Calu3 (cell line): ENCODE data around the gene OBP2B. TPM values are rescaled to one million over a fixed set of nuclear protein-coding genes. Genes with fewer than 3 reads are reported as not detected.

Source experiments
- BruUV-seq: library from RNA; stranded (reverse); fragments of 400-500 nt; replicated peaks from 2 replicates; lab custom pipeline; 2021; lab: Mats Ljungman, UMichigan
- CTCF ChIA-PET: fragments of 300-600 bp; sonication (Branson Sonifier 250); formaldehyde crosslinking; loops from one replicate; lab custom pipeline; 2022; ENCODE audit warnings: antibody characterized with exemption; lab: Charles Lee
- DNase-seq: peaks from one replicate; pipeline ENCODE4 v3.0.0; 2022
- H3K27ac Mint-ChIP-seq: one replicate; pipeline ENCODE4 v1.8.0; 2022; ENCODE audit warnings: mixed read lengths; ENCODE audit not compliant: unreplicated experiment
- H3K27me3 Mint-ChIP-seq: one replicate; pipeline ENCODE4 v1.8.0; 2022; ENCODE audit warnings: mixed read lengths; ENCODE audit not compliant: unreplicated experiment
- H3K36me3 Mint-ChIP-seq: one replicate; pipeline ENCODE4 v1.8.0; 2022; ENCODE audit warnings: mild to moderate bottlenecking, moderate library complexity, mixed read lengths; ENCODE audit not compliant: insufficient read depth, unreplicated experiment
- H3K4me1 Mint-ChIP-seq: one replicate; pipeline ENCODE4 v1.8.0; 2022; ENCODE audit warnings: mild to moderate bottlenecking, low read depth, mixed read lengths; ENCODE audit not compliant: unreplicated experiment
- H3K4me3 Mint-ChIP-seq: one replicate; pipeline ENCODE4 v1.8.0; 2022; ENCODE audit warnings: mild to moderate bottlenecking, low read depth, moderate library complexity, mixed read lengths; ENCODE audit not compliant: unreplicated experiment
- H3K9me3 Mint-ChIP-seq: one replicate; pipeline ENCODE4 v1.8.0; 2022; ENCODE audit warnings: low read depth, mixed read lengths; ENCODE audit not compliant: unreplicated experiment
- intact Hi-C: fragments of 100-400 bp; cut with micrococcal nuclease; formaldehyde crosslinking; loops from one replicate; pipeline ENCODE4 v1.10.0; 2022; ENCODE audit not compliant: unreplicated experiment
- total RNA-seq: library from RNA; stranded (reverse); gene quantifications from 2 replicates; pipeline ENCODE4 v1.2.3, GENCODE V29; 2022
- TF ChIP-seq, protein P1 (sequence below): fragments of 200-600 bp; IDR thresholded peaks from one replicate; pipeline ENCODE4 v1.8.0; 2022; ENCODE audit warnings: antibody characterized with exemption; ENCODE audit not compliant: unreplicated experiment

OBP2B gene
- total RNA-seq, 1 experiment from 2014 or later = not detected

DNA sequence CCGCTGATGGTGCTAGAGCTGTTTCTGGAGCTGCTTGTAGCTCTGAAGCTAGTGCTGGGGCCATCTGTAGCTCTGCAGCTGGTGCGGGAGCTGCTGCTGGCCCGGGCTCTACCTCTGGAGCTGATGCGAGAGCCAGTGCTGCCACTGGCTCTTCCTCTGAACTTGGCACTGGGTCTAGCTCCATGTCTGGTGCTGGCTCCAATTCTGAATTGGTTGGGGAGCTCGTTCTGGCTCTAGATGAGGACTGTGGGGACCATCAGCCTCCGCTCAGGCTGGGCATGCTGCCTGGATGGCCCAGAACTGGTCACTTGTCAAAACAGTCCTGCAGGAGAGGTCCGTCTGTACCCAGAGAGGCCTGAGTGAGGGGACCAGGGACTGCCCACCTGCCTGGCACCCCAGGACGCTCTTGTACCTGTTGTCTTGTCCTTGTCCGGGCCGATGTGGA, 21.5 kb downstream of the OBP2B start:
- CTCF ChIA-PET = interaction anchor here (1.0 to 3.8 kb wide), 5 partner anchors 52 to 147 kb away, joined by 3 to 46 read pairs (median 4); no protein-coding TSS in a partner anchor
- Mint-ChIP-seq H3K27me3 (peaks cover 46% of the 10 kb centered on the region), H3K27ac (no peak overlapping the region), H3K36me3 (no peaks in the 10 kb centered on the region), H3K9me3 (no peaks in the 10 kb centered on the region), H3K4me1 (no peaks in the 10 kb centered on the region), H3K4me3 (no peak overlapping the region)
- DNase-seq = no peak
- TF ChIP-seq, protein P1, sequence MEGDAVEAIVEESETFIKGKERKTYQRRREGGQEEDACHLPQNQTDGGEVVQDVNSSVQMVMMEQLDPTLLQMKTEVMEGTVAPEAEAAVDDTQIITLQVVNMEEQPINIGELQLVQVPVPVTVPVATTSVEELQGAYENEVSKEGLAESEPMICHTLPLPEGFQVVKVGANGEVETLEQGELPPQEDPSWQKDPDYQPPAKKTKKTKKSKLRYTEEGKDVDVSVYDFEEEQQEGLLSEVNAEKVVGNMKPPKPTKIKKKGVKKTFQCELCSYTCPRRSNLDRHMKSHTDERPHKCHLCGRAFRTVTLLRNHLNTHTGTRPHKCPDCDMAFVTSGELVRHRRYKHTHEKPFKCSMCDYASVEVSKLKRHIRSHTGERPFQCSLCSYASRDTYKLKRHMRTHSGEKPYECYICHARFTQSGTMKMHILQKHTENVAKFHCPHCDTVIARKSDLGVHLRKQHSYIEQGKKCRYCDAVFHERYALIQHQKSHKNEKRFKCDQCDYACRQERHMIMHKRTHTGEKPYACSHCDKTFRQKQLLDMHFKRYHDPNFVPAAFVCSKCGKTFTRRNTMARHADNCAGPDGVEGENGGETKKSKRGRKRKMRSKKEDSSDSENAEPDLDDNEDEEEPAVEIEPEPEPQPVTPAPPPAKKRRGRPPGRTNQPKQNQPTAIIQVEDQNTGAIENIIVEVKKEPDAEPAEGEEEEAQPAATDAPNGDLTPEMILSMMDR = no peak
- no TSS peak for BruUV-seq
- intact Hi-C loops = loop anchor here (2.0 to 5.0 kb wide), 4 partner anchors 51 to 300 kb away; partner anchors contain the start of gene ABO

DNA sequence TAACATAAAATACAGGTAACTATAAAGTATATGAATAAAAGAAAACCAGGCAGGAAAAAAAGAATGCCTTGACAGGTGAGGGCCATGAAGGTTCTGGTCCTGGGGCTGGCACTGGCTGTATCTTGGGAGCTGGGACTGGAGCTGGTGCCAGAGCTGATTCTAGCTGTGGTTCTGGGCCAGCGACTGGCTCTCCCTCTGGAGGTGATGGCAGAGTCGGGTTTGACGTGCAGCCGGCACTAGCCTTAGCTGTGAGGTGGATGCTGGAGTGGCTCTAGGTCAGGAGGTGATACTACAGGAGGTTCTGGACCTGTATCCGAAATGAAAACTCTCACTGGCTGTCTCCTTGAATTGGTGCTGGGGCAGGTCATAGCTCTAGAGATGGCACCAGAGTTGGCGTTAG, 22.3 kb downstream of the OBP2B start:
- TF ChIP-seq, protein P1 = no peak
- no peaks in the 10 kb centered on the region for H3K9me3 Mint-ChIP-seq
- H3K27ac Mint-ChIP-seq = no peak overlapping the region
- no TSS peak for BruUV-seq
- no peaks in the 10 kb centered on the region for H3K36me3 Mint-ChIP-seq
- intact Hi-C loops = loop anchor here (1.0 to 5.0 kb wide), 5 partner anchors 52 to 301 kb away; partner anchors contain the start of gene ABO
- H3K4me1 Mint-ChIP-seq = no peaks in the 10 kb centered on the region
- no peak overlapping the region for H3K4me3 Mint-ChIP-seq
- CTCF ChIA-PET = interaction anchor here (2.2 to 3.8 kb wide), 2 partner anchors 52 to 143 kb away, joined by 19 to 46 read pairs; no protein-coding TSS in a partner anchor
- H3K27me3 Mint-ChIP-seq = peaks cover 51% of the 10 kb centered on the region
- DNase-seq = no peak

DNA sequence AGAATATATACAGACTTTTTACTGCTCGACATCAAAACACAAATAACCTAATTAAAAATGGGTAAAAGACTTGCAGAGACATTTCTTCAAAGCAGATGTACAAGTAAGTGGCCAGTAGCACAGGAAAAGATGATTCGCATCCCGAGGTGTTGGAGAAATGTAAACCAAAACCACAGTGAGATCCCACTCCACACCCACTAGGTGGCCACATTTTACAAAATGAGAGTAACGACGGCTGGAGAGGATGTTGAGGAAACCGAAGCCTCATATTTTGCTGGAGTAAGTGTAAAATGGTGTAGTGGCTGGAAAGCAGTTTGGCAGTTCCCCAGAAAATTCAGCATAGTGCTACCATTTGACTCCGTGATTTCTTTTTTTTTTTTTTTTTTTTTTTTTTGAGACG, 24.1 kb downstream of the OBP2B start:
- TF ChIP-seq, protein P1 = peak; percentile 35
- H3K9me3 Mint-ChIP-seq = no peaks in the 10 kb centered on the region
- CTCF ChIA-PET = interaction anchor here (0.6 to 3.8 kb wide), 4 partner anchors 41 to 166 kb away, joined by 5 to 46 read pairs (median 8); no protein-coding TSS in a partner anchor
- H3K4me1 Mint-ChIP-seq = no peaks in the 10 kb centered on the region
- H3K4me3 Mint-ChIP-seq = no peak overlapping the region
- no peaks in the 10 kb centered on the region for H3K36me3 Mint-ChIP-seq
- peaks cover 51% of the 10 kb centered on the region for H3K27me3 Mint-ChIP-seq
- DNase-seq = peak; percentile 38
- H3K27ac Mint-ChIP-seq = no peak overlapping the region
- BruUV-seq = no TSS peak
- intact Hi-C loops = loop anchor here (5.0 kb wide), 3 partner anchors 92 to 302 kb away; partner anchors contain the start of gene ABO

DNA sequence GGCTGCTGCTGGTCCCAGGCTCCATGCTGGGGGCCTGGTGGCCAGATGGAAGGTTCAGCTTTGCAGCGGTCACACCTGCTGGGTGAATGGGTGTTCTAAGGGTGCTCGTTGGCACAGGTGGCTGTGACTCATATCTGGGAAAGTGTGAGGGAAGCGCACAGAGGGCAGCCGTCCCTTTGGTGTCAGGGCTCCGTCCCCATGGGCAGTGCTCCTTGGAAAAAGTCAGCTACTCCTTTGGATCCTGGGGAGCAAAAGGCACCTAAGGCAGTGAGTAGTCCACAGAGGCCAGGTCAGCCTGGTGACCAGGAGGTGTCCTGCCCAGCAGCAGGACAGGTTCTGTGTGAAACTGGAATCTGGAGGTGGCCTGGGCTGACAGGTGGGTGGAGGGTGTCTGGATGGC, 26.9 kb downstream of the OBP2B start:
- Mint-ChIP-seq H3K27me3 (peaks cover 38% of the 10 kb centered on the region), H3K9me3 (no peaks in the 10 kb centered on the region), H3K27ac (no peak overlapping the region), H3K4me3 (no peak overlapping the region), H3K36me3 (no peaks in the 10 kb centered on the region), H3K4me1 (no peaks in the 10 kb centered on the region)
- no peak for DNase-seq
- CTCF ChIA-PET = no interaction called here
- intact Hi-C loops = no loop called here
- TF ChIP-seq, protein P1 = no peak
- BruUV-seq = no TSS peak
